Measurements from ENCODE around the gene EIF4EBP3. TPM values are rescaled to one million over a fixed set of nuclear protein-coding genes. Genes with fewer than 3 reads are reported as not detected.

Gene EIF4EBP3
- total and polyA plus RNA-seq, 2 of the 4 experiments (the other 2 are of a cell fraction), result 0.36 to 2.1 TPM

DNA sequence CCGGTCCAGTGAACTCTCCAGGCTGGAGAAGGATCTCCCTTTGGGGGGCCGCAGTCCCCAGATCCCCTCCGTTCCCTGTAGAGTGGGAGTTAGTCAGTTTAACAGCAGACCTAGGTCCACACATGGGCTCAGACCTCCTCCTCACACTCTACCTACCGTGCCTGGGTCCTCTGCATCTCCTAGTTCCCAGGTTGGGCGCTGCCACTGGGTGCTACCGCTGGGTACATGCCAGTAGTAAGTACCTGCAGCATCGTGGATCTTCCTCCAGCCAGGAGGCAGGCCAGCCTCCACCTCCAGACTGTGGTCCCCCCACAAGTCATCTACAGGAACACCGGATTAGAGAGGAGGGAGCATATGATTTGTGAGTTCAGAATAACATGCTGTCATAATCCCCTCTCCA, 16.1 kb downstream of the EIF4EBP3 start:
- Histone ChIP-seq H3K56ac (ENCODE audit: extremely low read depth, insufficient read depth, low read length) (0 out of 2 replicates have a peak overlapping the region, but pooled peaks have one; percentile 62), H3K18ac (ENCODE audit: low read depth, low read length) (peak overlapping the region; percentile 16; the same call in 1 of the 2 replicates), H3K9me1 (ENCODE audit: insufficient read depth, low read length) (peaks cover 17% of the 10 kb centered on the region), H3K23ac (ENCODE audit: low read depth, low read length) (peak overlapping the region; percentile 92), H3K9me3 (ENCODE audit: control insufficient read depth, insufficient read depth, low read length) (no peaks in the 10 kb centered on the region), H2BK20ac (ENCODE audit: low read depth, low read length) (no peak overlapping the region), H3K14ac (replicated peaks; ENCODE audit: low read depth, low read length) (peak overlapping the region; percentile 97), H3K4me1 (ENCODE audit: control insufficient read depth, insufficient read depth, low read length) (peaks cover 8% of the 10 kb centered on the region), H3K4ac (ENCODE audit: low read depth, low read length) (peak overlapping the region; percentile 33), H2AK9ac (replicated peaks; ENCODE audit: low read depth, low read length, poor library complexity) (peak overlapping the region; percentile 95), H2BK15ac (ENCODE audit: low read depth, low read length) (no peak overlapping the region), H4K5ac (ENCODE audit: low read depth, low read length) (peak overlapping the region; percentile 65), H2AFZ (replicated peaks; ENCODE audit: low read length, poor library complexity) (peak overlapping the region; percentile 97), H2AK5ac (ENCODE audit: low read depth, low read length) (peak overlapping the region; percentile 78; the same call in 1 of the 2 replicates), H3K4me2 (ENCODE audit: low read depth, low read length) (peak overlapping the region; percentile 92), H4K8ac (ENCODE audit: low read depth in 2 of 2, low read length in 2 of 2) (peak overlapping the region; percentile 83 to 88; a peak in 3 of 4 replicates), H4K20me1 (ENCODE audit: insufficient read depth, low read length) (no peaks in the 10 kb centered on the region), H3K9ac (ENCODE audit: low read depth, low read length) (peak overlapping the region; percentile 76), H3K27me3 (ENCODE audit: control insufficient read depth, insufficient read depth, low read length) (no peaks in the 10 kb centered on the region), H3K4me3 (ENCODE audit: insufficient read depth, low read depth, low read length) (peak overlapping the region; percentile 82), H3K36me3 (ENCODE audit: control insufficient read depth, insufficient read depth, low read length) (peaks cover 35% of the 10 kb centered on the region), H2BK120ac (ENCODE audit: low read depth, low read length) (0 out of 2 replicates have a peak overlapping the region, but pooled peaks have one; percentile 30), H4K91ac (ENCODE audit: insufficient read depth, low read depth, low read length) (peak overlapping the region; percentile 53), H3K27ac (ENCODE audit: insufficient read depth, low read length) (peak overlapping the region; percentile 72), H3K79me1 (ENCODE audit: low read depth in 1 of 2, low read length in 2 of 2) (peaks cover 27 to 53% of the 10 kb centered on the region in 2 experiments), H2BK5ac (ENCODE audit: low read depth, low read length, poor library complexity, severe bottlenecking) (peak overlapping the region; percentile 31)
- 50% methylated on average over 3 of the region's 8 CpGs; no CpG with 5 or more reads in 1 of the 2 experiments for WGBS, 2 experiments (ENCODE audit: extremely low coverage in 2 of 2, insufficient read length in 1 of 2)
- ATAC-seq (ENCODE audit: low read depth), result no peak
- CTCF ChIA-PET, result interaction anchor here (0.5 kb wide), 1 partner anchor 23 kb away, joined by 3 read pairs; no protein-coding TSS in a partner anchor
- POLR2A ChIA-PET (ENCODE audit: unreplicated experiment), result interaction anchor here (0.6 kb wide), 2 partner anchors 77 to 424 kb away, joined by 3 to 4 read pairs; no protein-coding TSS in a partner anchor
- dilution Hi-C loops (cut with HindIII; ENCODE audit: low sequenced_read_pairs, unreplicated experiment) (no loop called here), intact Hi-C loops (cut with micrococcal nuclease) (no loop called here), in situ Hi-C loops (cut with MboI; ENCODE audit: low sequenced_read_pairs) (loop anchor here (5.0 kb wide), 1 partner anchor 84 kb away; the partner anchor contains the start of genes IK and NDUFA2)
- TF ChIP-seq NFE2L2 (IDR thresholded peaks at IDR 0.05; ENCODE audit: low read depth, low read length) (no peak), SMC3 (IDR thresholded peaks at IDR 0.05; ENCODE audit: low read depth, low read length) (no peak), CEBPB (IDR thresholded peaks at IDR 0.05; ENCODE audit: low read depth, low read length) (no peak)
- no TSS peak for BruUV-seq (replicated peaks)
- no peak for DNase-seq
